Prostate gland (tissue), 2 donors: ENCODE data around the gene RIT2.

ENCODE experiments used
- POLR2A ChIP-seq: fragments of 450-650 bp; IDR thresholded peaks from one replicate; pipeline ENCODE4 v1.6.1; 2016; ENCODE audit warnings: antibody characterized with exemption, mild to moderate bottlenecking
- TF ChIP-seq, protein P1 (sequence below), 4 experiments: fragments of 200-600 bp in 2 of 4; fragments of 450-650 bp in 2 of 4; sonication (generic) in 2 of 4; IDR thresholded peaks; 1 replicate in 3 of 4; 2 replicates in 1 of 4; pipeline ENCODE4 v1.5.1; 2016 to 2019; ENCODE audit warnings: antibody characterized with exemption in 4 of 4, mild to moderate bottlenecking in 2 of 4, moderate library complexity in 2 of 4

DNA sequence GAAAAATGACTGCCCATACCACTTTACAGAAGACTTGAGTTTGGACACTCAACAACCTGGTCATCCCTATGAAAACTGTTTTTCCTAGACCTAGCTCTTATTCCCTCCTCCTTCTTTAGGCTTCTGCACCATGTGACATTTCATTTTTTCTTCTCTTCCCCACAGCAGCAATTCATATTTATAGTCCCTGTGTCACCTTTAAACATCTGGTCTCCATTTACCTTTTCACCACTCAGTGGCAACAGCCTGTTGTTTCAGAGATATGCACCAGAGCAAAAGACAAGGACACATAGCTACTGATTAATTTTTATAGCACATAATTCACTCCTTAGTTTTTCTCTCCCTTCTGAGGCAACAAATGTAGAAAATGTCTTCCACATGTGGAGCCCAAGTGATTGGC, 118.7 kb downstream of the RIT2 start:
- TF ChIP-seq POLR2A, result no peak
- TF ChIP-seq, protein P1, sequence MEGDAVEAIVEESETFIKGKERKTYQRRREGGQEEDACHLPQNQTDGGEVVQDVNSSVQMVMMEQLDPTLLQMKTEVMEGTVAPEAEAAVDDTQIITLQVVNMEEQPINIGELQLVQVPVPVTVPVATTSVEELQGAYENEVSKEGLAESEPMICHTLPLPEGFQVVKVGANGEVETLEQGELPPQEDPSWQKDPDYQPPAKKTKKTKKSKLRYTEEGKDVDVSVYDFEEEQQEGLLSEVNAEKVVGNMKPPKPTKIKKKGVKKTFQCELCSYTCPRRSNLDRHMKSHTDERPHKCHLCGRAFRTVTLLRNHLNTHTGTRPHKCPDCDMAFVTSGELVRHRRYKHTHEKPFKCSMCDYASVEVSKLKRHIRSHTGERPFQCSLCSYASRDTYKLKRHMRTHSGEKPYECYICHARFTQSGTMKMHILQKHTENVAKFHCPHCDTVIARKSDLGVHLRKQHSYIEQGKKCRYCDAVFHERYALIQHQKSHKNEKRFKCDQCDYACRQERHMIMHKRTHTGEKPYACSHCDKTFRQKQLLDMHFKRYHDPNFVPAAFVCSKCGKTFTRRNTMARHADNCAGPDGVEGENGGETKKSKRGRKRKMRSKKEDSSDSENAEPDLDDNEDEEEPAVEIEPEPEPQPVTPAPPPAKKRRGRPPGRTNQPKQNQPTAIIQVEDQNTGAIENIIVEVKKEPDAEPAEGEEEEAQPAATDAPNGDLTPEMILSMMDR (IDR thresholded peaks at IDR 0.05), result no peak
